Stimulated activated CD4-positive, alpha-beta T cell treated with anti-CD3 and anti-CD28 coated beads, Interleukin-15, amount 100 ng/mL, for 48 hours (primary cell): ENCODE measurements around the gene DESI1.
"Not testable (repeated sequence)": the region's sequence is repeated elsewhere in the genome, so short reads cannot be mapped to it uniquely, and the experiment has no call there.

Source experiments
- DNase-seq, 2 donors: peaks; one replicate each; pipeline ENCODE4 v3.0.0-alpha.2; 2020; ENCODE audit warnings: low read depth in 2 of 2

The DESI1 gene

GRCh38 chr22:41620589-41621098 is at the start of gene DESI1:
Gene DESI1 (minus strand): TSS chr22:41621043. CDS start chr22:41620839, 204 bp downstream.
- peak; percentile 14 to 20 for DNase-seq

DNA sequence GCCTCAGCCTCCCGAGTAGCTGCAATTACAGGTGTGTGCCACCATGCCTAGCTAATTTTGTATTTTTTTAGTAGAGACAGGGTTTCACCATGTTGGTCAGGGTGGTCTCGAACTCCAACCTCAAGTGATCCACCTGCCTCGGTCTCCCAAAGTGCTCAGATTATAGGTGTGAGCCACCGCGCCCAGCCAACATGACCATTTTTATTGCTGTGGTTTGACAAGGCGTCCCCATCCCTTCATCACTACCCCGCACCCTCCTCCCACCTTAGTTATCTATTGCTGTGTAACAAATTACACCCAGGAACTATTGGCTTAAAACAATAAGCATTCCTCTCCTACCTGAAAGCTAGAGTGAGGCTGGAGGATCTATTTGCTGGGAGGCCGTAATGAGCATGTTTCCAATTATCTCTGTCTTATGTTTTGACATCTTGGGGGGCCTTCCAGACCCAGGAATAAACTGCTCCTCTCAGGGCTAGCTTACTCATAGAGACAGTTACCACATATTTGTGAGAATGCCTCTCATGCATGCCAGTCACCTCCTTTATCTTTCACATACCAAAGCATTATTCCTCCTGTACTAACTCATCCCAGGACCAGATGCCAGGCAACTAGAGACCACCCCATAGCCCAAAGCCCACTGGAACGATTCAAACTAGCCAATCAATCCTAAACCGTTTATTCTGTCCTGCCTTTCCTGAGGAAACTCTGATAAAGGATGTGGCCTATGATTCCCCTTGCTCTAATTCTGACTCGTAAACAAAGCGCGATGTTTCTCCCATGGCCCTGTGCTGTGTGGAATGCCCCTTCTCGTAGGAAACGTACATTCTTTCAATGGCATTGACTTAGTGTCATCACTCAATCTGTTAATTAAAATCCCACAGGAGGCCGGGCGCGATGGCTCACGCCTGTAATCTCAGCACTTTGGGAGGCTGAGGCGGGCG is 48.4 kb upstream of the DESI1 start:
- no peak for DNase-seq

- no peak for DNase-seq
Observed at GRCh38 chr22:41664951-41665350, 44.1 kb upstream of the DESI1 start.

GRCh38 chr22:41664490-41664889 is 43.6 kb upstream of the DESI1 start:
- no peak for DNase-seq

DNA sequence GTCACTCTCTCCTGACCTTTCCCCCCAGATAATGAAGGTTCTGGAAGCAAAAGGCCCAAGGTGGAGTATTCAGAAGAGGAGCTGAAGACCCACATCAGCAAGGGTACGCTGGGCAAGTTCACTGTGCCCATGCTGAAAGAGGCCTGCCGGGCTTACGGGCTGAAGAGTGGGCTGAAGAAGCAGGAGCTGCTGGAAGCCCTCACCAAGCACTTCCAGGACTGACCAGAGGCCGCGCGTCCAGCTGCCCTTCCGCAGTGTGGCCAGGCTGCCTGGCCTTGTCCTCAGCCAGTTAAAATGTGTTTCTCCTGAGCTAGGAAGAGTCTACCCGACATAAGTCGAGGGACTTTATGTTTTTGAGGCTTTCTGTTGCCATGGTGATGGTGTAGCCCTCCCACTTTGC is 42.8 kb upstream of the DESI1 start:
- not testable (repeated sequence) for DNase-seq

GRCh38 chr22:41661713-41662112 is 40.9 kb upstream of the DESI1 start:
- no peak for DNase-seq

DNA sequence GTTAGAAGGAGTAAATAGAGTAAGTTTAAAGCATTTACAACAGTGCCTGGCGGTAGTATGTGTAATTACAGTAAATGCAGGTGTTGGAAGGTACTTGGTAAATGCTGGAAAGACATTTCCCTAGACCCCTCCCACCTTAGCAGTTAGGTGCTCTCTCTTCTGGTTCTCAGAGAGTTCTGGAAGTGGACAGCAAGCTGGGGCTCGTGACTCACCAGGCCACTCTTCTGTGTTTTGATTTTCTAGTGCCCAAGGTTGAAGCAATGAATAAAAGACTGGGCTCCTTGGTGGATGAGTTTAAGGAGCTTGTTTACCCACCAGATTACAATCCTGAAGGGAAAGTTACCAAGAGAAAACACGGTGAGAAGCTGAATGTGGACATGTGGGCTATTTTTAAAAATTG is 40.2 kb upstream of the DESI1 start:
- no peak for DNase-seq

DNA sequence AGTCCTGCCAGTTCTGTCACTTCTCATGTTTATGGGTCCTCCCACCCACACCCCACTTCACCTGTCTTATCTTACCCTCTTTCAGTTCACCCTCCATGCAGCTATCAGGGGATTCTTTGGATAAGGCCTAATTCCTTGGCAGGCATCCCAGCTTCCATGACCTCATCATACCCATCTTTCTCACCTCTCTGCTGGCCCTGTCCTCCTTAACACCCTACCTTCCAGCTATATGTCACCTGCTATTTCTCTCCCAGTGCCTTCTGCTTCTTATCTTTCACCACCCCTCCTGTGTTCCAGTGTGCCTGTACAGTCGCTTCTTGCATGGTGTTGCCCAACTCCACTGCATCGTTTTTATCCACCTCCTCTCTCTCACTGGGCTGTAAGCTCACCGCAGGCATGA is 39.6 kb upstream of the DESI1 start:
- DNase-seq, result no peak

DNA sequence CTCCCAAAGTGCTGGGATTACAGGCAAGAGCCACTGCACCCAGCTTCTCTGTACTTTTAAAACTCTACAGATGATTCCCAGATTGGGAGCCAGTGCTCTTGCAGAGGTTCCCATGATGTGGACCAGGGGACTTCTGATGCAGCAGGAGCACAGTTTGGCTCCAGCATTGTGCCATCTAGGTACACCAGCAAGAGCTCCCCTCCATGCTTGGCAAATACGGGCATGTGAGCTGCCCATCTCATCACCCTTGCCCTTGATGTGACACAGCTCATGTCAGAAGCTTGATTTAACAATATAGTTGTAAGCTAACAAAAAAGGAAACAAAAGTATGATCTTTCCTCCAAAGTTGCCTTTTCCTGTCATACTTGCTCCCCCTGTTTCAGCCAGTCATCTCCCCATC is 39.1 kb upstream of the DESI1 start:
- no peak for DNase-seq

GRCh38 chr22:41658869-41659268 is 38.0 kb upstream of the DESI1 start:
- no peak for DNase-seq

DNA sequence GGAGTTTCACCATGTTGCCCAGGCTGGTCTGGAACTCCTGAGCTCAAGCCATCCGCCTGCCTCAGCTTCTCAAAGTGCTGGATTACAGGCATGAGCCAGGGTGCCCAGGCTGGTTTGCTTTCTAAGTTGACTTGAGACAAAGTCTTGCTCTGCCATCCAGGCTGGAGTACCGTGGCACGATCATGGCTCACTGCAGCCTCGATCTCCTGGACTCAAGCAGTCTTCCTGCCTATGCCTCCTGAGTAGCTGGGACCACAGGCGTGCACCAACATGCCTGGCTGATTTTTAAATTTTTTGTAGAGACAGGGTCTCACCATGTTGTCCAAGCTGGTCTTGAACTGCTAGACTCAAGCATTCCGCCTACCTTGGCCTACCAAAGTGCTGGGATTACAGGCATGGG is 36.9 kb upstream of the DESI1 start:
- DNase-seq, result no peak

DNA sequence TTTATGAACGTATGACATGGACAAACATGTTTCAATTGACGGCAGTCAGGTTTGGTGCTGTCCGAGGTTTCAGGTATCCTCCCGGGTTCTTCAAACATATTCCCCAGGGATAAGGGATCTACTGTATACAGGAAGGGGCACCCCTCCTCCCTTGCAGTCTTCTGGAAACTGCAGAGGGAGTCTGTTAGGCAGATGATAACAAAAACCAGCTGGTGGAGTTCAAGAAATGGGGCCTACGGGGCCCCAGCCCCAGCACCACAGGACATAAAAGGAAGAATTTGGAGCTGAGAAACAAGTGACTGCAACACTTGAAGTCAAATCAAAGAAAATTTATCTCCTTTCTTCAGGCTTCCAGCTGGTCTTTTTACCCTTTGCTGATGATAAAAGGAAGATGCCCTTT is 35.7 kb upstream of the DESI1 start:
- no peak for DNase-seq

DNA sequence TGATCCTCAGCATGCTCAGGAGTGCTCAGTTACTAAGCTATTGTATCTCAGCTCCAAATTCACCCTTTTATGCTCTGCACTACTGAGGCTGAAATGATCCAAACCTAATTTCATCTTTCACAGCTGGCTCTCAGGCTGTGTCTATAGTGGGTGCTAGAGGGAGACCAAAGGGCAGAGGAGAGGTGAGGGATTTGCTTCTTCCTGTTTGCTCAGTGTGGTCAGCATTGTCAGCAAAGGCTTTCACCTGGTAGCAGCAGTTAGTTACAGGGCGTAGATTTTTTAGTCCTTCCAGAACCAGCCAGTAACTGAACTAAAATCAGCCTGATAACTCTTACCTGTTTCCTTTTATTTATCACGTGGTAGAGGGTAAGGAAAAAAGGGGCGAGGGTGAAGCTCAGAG is 33.5 kb upstream of the DESI1 start:
- DNase-seq, result no peak

DNA sequence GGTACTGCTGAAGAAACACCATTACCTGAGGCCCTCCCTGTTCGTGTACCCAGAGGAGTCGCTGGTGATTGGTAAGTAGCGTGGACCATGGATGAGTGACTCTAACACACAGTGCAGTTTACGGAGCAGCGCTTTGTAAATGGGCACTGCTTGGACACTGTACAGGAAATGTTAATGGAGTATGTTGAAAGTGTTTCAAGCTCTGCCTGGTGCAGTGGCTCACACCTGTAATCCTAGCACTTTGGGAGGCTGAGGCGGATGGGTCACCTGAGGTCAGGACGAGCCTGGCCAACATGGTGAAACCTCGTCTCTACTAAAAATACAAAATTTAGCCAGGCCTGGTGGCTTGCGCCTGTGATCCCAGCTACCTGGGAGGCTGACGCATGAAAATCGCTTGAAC is 30.0 kb upstream of the DESI1 start:
- no peak for DNase-seq

- no peak for DNase-seq
Observed at GRCh38 chr22:41650229-41650628, 29.4 kb upstream of the DESI1 start.

- DNase-seq, result no peak
Observed at GRCh38 chr22:41648432-41648831, 27.6 kb upstream of the DESI1 start.

DNA sequence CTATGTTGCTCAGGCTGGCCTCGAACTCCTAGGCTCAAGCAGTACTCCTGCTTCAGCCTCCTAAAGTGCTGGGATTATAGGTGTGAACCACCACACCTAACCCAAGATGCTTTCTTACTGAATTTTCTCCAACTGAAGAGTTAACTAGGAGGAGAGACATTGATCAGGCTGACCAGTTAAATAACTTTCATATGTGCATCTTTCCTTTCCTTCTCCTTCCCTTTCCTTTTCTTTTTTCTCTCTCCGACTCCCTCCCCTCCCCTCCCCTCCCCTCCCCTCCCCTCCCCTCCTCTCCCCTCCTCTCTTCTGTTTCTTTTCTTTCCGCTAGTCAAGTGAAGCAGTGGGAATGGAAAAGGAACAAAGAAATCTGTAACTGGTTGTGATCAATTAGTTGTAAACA is 26.9 kb upstream of the DESI1 start:
- DNase-seq, result no peak

DNA sequence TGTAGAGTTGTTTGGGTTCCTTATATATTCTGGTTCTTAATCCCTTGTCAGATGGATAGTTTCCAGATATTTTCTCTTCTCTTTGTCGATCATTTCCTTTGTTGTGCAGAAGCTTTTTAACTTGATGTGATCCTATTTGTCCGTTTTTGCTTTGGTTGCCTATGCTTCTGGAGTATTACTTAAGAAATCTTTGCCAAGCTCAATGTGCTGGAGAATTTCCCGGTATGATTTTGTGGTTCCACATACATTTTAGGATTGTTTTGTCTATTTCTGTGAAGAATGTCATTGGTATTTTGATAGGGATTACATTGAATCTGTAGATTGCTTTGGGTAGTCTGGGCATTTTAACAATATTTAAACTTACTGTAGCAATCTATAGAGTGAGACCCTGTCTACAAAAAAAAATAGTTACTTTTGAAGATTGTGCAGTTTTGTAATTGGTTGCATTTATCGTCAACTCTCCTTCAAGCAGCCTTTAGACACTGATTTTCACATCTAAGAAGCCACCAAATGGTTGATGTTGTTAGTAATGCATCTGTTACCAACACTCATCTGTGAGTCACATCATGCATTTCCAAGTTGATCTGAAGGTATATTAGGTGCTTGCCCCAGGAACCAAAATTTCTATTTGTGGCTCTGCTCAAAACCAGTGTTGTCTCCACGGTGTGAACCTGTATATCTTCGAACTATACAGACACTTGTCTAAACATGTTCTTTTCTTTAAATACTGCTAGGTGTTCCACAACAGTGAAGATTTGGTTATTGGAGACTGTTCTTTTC is 21.7 kb upstream of the DESI1 start:
- no peak for DNase-seq

- no peak for DNase-seq
Observed at GRCh38 chr22:41641854-41642253, 21.0 kb upstream of the DESI1 start.

- no peak for DNase-seq
Observed at GRCh38 chr22:41638748-41639147, 17.9 kb upstream of the DESI1 start.

DNA sequence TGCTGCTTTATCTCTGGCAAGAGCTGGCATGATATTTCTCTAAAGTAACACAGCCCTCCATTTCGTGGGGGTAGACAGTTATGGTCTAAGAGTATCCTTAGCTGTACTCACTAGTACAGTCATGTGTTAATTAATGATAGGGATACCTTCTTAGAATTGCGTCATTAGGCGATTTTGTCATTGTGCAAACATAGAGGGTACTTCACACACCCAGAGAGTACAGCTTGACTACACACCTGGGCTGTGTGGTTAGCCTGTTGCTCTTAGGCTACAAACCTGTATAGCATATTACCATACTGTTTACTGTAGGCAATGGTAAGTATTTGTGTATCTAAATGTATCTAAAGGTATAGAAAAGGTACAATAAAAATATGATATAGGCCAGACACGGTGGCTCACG is 17.3 kb upstream of the DESI1 start:
- DNase-seq, result no peak

- not testable (repeated sequence) for DNase-seq
Observed at GRCh38 chr22:41637623-41638022, 16.8 kb upstream of the DESI1 start.

GRCh38 chr22:41636467-41636866 is 15.6 kb upstream of the DESI1 start:
- DNase-seq, result no peak
